Type B pancreatic cell (in vitro differentiated cells): ENCODE results near the gene EPHA5. TPM values are rescaled to one million over a fixed set of nuclear protein-coding genes. Genes with fewer than 3 reads are reported as not detected.

ENCODE experiments used
- DNase-seq: peaks from one replicate; pipeline ENCODE4 v3.0.0; 2021; ENCODE audit warnings: mixed read lengths; ENCODE audit not compliant: unreplicated experiment; ENCODE audit errors: extremely low spot score
- H3K27ac Mint-ChIP-seq: 2 replicates; pipeline ENCODE4 v1.8.0; 2021; ENCODE audit warnings: mild to moderate bottlenecking, mixed read lengths
- H3K27me3 Mint-ChIP-seq: 2 replicates; pipeline ENCODE4 v1.8.0; 2021; ENCODE audit warnings: mixed read lengths
- H3K36me3 Mint-ChIP-seq: 2 replicates; pipeline ENCODE4 v1.8.0; 2021; ENCODE audit warnings: mixed read lengths
- H3K4me1 Mint-ChIP-seq: one replicate; pipeline ENCODE4 v1.8.0; 2021; ENCODE audit warnings: mixed read lengths; ENCODE audit not compliant: unreplicated experiment
- H3K4me3 Mint-ChIP-seq: 2 replicates; pipeline ENCODE4 v1.8.0; 2021; ENCODE audit warnings: mild to moderate bottlenecking, mixed read lengths
- H3K9me3 Mint-ChIP-seq: 2 replicates; pipeline ENCODE4 v1.8.0; 2021; ENCODE audit warnings: mixed read lengths
- CTCF ChIP-seq: fragments of 200-600 bp; sonication (generic); conservative IDR thresholded peaks from 2 replicates; pipeline ENCODE4 v1.5.0; 2021; ENCODE audit warnings: antibody characterized with exemption, mild to moderate bottlenecking
- total RNA-seq: library from RNA; stranded (reverse); gene quantifications from 2 replicates; pipeline ENCODE4 v1.2.1, GENCODE V29; 2021; ENCODE audit warnings: low replicate concordance

The EPHA5 gene
- total RNA-seq, 1 donor from 2014 or later, result 2.4 TPM

- TF ChIP-seq CTCF, result no peak
- Mint-ChIP-seq H3K4me3 (no peak overlapping the region), H3K36me3 (no peaks in the 10 kb centered on the region), H3K27me3 (peaks cover 10% of the 10 kb centered on the region), H3K27ac (no peak overlapping the region), H3K9me3 (no peaks in the 10 kb centered on the region), H3K4me1 (no peaks in the 10 kb centered on the region)
- no peak for DNase-seq
Observed at GRCh38 chr4:65559270-65559669, 111.0 kb downstream of the EPHA5 start.

- Mint-ChIP-seq H3K27me3 (peaks cover 18% of the 10 kb centered on the region), H3K27ac (no peak overlapping the region), H3K9me3 (no peaks in the 10 kb centered on the region), H3K36me3 (no peaks in the 10 kb centered on the region), H3K4me1 (no peaks in the 10 kb centered on the region), H3K4me3 (no peak overlapping the region)
- no peak for DNase-seq
- TF ChIP-seq CTCF, result no peak
Observed at GRCh38 chr4:65552057-65552456, 118.2 kb downstream of the EPHA5 start.

- TF ChIP-seq CTCF, result no peak
- H3K27me3 Mint-ChIP-seq, result peaks cover 19% of the 10 kb centered on the region
- H3K36me3 Mint-ChIP-seq, result no peaks in the 10 kb centered on the region
- no peaks in the 10 kb centered on the region for H3K4me1 Mint-ChIP-seq
- H3K9me3 Mint-ChIP-seq, result no peaks in the 10 kb centered on the region
- H3K27ac Mint-ChIP-seq, result no peak overlapping the region
- no peak overlapping the region for H3K4me3 Mint-ChIP-seq
- DNase-seq, result no peak
Observed at GRCh38 chr4:65550500-65550899, 119.8 kb downstream of the EPHA5 start.

GRCh38 chr4:65546882-65547416 lies 123.3 kb downstream of the EPHA5 start:
- no peak for DNase-seq
- H3K27me3 Mint-ChIP-seq, result peaks cover 35% of the 10 kb centered on the region
- no peak overlapping the region for H3K4me3 Mint-ChIP-seq
- H3K4me1 Mint-ChIP-seq, result no peaks in the 10 kb centered on the region
- H3K27ac Mint-ChIP-seq, result no peak overlapping the region
- no peak for TF ChIP-seq CTCF
- peaks cover 2% of the 10 kb centered on the region for H3K9me3 Mint-ChIP-seq
- H3K36me3 Mint-ChIP-seq, result no peaks in the 10 kb centered on the region

GRCh38 chr4:65538571-65538970 lies 131.7 kb downstream of the EPHA5 start:
- no peak for DNase-seq
- H3K27ac Mint-ChIP-seq, result no peak overlapping the region
- peaks cover 4% of the 10 kb centered on the region for H3K4me1 Mint-ChIP-seq
- H3K36me3 Mint-ChIP-seq, result no peaks in the 10 kb centered on the region
- no peak overlapping the region for H3K4me3 Mint-ChIP-seq
- H3K9me3 Mint-ChIP-seq, result peaks cover 4% of the 10 kb centered on the region
- TF ChIP-seq CTCF, result no peak
- H3K27me3 Mint-ChIP-seq, result peaks cover 21% of the 10 kb centered on the region

GRCh38 chr4:65535113-65535512 lies 135.2 kb downstream of the EPHA5 start:
- Mint-ChIP-seq H3K27me3 (no peaks in the 10 kb centered on the region), H3K27ac (no peak overlapping the region), H3K36me3 (no peaks in the 10 kb centered on the region), H3K9me3 (no peaks in the 10 kb centered on the region), H3K4me1 (peaks cover 4% of the 10 kb centered on the region), H3K4me3 (no peak overlapping the region)
- no peak for TF ChIP-seq CTCF
- DNase-seq, result no peak
